ENCODE data around the gene ALPG.
"Not testable (repeated sequence)": the region's sequence is repeated elsewhere in the genome, so short reads cannot be mapped to it uniquely, and the experiment has no call there.

Gene ALPG

GRCh38 chr2:232406556-232407310 is at the start of gene ALPG:
Gene ALPG (plus strand): TSS chr2:232406844. CDS start chr2:232406895, 51 bp downstream.
- no peak for DNase-seq (ENCODE audit: low read depth in 2 of 2)

GRCh38 chr2:232361646-232362045 is 45.0 kb upstream of the ALPG start:
- no peak for DNase-seq (ENCODE audit: low read depth in 2 of 2)

GRCh38 chr2:232362174-232362900 is 44.3 kb upstream of the ALPG start:
- DNase-seq (ENCODE audit: low read depth in 2 of 2), result no peak

- not testable (repeated sequence) for DNase-seq (ENCODE audit: low read depth in 2 of 2)
These were observed 43.4 kb upstream of the ALPG start for GRCh38 chr2:232363064-232363783.

- no peak for DNase-seq (ENCODE audit: low read depth in 2 of 2)
These were observed 42.6 kb upstream of the ALPG start for GRCh38 chr2:232363784-232364615.

GRCh38 chr2:232364806-232365594 is 41.6 kb upstream of the ALPG start:
- DNase-seq (ENCODE audit: low read depth in 2 of 2), result not testable (repeated sequence)

GRCh38 chr2:232365621-232366321 is 40.9 kb upstream of the ALPG start:
- no peak for DNase-seq (ENCODE audit: low read depth in 2 of 2)

GRCh38 chr2:232366461-232366860 is 40.2 kb upstream of the ALPG start:
- DNase-seq (ENCODE audit: low read depth in 2 of 2), result not testable (repeated sequence)

- DNase-seq (ENCODE audit: low read depth in 2 of 2), result no peak
These were observed 39.6 kb upstream of the ALPG start for GRCh38 chr2:232367016-232367415.

GRCh38 chr2:232367591-232368233 is 38.9 kb upstream of the ALPG start:
- no peak for DNase-seq (ENCODE audit: low read depth in 2 of 2)

GRCh38 chr2:232368311-232368731 is 38.3 kb upstream of the ALPG start:
- DNase-seq (ENCODE audit: low read depth in 2 of 2), result no peak

- DNase-seq (ENCODE audit: low read depth in 2 of 2), result no peak
These were observed 37.3 kb upstream of the ALPG start for GRCh38 chr2:232369126-232369951.

GRCh38 chr2:232370007-232370406 is 36.6 kb upstream of the ALPG start:
- DNase-seq (ENCODE audit: low read depth in 2 of 2), result not testable (repeated sequence)

GRCh38 chr2:232372231-232373208 is 34.1 kb upstream of the ALPG start:
- no peak for DNase-seq (ENCODE audit: low read depth in 2 of 2)

GRCh38 chr2:232374356-232374755 is 32.3 kb upstream of the ALPG start:
- DNase-seq (ENCODE audit: low read depth in 2 of 2), result no peak

- DNase-seq (ENCODE audit: low read depth in 2 of 2), result no peak
These were observed 31.5 kb upstream of the ALPG start for GRCh38 chr2:232375164-232375563.

- DNase-seq (ENCODE audit: low read depth in 2 of 2), result no peak
These were observed 30.4 kb upstream of the ALPG start for GRCh38 chr2:232376260-232376659.

All from stimulated activated CD8-positive, alpha-beta memory T cell treated with anti-CD3 and anti-CD28 coated beads, Interleukin-7, amount 100 ng/mL, for 1 hour (primary cell).